ENCODE data around the gene ACOXL.
"Not testable (repeated sequence)": the region's sequence is repeated elsewhere in the genome, so short reads cannot be mapped to it uniquely, and the experiment has no call there.

Gene ACOXL

DNA sequence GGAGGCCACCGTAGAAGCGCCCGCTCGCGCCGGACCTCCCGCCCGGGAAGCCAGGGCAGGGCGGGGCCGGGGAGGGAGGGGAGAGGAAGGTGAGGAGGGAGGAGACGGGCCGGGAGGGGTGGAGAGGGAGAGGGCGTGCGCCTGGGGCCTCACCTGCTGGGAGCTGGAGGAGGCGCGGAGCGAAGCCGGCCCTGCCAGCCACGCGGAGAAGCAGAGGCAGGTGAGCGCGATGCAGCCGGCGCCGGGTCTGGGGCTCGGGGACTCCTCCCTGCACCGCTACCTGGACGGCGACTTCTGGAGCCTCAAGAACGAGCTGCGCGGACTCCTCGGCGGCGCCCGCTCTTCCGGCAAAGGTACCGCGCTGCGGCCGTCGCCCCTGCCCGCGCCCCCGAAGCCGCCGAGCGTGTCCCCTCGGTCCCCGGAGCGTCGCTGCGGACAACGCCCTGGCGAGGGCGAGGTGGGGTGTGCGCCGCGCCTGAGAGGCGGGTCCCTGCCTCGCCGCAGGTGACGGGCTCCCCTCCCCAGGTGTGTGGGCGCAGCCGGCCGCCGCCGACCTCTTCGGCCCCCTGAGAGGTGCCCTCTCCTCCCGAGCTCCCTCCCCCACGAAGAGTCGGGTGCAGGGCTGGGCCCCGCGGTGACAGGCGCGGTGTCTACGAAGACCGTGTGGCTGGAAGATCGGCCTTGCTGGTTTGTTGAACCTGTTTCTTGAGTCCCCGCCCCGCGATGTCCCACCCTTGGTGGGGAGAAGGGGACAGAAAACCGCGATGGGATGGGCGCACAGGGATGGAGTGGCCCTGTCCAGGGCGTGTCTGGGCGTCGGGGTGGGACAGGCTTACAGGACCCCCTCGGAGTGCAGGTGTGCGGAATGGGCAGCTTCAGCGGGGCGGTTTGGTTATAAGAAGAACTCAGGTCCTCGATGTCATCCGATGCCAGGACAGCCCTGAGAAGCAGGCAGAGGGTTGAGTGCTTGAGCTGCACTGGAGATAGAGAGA is at the start of gene ACOXL:
TSS of gene ACOXL (plus strand) at position 152 of the 992 bp plus-strand sequence. CDS start 35,817 bp downstream, outside the sequence.
- DNase-seq (ENCODE audit: low read depth in 1 of 2, low spot score in 1 of 2), result no peak
- in situ Hi-C loops (cut with HindIII; ENCODE audit: low pct_unique_long_range_greater_than_20kb, low sequenced_read_pairs), result no loop called here

DNA sequence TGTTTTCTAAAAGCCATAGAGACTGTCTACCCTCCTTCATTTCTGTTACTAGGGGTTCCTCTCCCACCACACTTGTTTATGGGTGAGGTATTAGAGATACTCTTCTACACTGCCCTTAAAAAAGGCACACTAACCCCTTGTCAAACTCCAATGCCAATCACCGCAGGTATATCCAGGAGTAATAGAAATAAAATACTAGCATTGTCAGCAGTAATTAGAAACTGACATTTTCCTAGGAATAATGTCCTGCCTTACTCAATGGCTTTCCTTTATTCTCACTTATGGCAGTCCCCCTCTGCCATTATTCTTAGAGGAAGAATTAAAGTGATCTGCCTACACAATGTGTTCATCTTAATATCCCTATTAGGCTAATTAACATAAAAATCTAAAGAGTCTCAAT is 49.5 kb upstream of the ACOXL start:
- in situ Hi-C loops (cut with HindIII; ENCODE audit: low pct_unique_long_range_greater_than_20kb, low sequenced_read_pairs), result no loop called here
- TF ChIP-seq JUND (IDR thresholded peaks at IDR 0.05; ENCODE audit: low read depth), result no peak
- DNase-seq (ENCODE audit: low read depth in 1 of 2, low spot score in 1 of 2), result no peak

More for the DNA sequence above, at the start of gene ACOXL:
- TF ChIP-seq JUND (IDR thresholded peaks at IDR 0.05; ENCODE audit: low read depth), result no peak

DNA sequence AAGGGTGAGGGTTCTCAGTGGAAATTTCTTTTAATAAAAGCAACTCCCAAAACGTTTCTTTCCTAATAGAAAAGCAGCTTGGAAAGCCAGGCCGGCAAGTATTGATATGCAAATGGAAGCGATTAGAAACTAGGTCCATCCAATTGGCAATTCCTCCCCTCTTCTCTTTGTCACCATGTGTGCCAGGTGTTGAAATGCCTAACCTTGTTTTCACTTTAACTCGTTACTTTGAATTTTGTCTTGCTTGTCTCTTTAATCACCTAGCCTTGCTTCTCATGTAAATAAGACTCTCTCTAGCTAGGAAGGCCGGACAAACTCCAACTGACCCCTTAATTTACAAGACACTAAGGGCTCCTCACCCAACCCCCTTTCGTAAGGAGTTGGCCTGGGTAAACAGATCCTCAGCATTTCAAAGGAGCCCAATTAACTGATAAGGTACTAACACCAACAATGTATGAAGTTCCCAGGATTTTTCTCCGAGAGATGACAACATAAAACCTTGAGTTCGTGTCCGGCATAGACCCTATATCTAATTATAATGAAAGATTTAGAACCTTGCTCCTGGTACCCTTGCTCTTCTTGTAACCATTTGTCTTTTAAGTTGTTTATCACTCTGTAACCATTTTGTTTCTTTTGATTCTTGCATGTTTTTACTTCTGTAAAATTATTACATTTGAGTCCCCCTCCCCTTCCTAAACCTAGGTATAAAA is 44.4 kb upstream of the ACOXL start:
- in situ Hi-C loops (cut with HindIII; ENCODE audit: low pct_unique_long_range_greater_than_20kb, low sequenced_read_pairs); DNase-seq (ENCODE audit: low read depth in 1 of 2, low spot score in 1 of 2): not testable (repeated sequence)

DNA sequence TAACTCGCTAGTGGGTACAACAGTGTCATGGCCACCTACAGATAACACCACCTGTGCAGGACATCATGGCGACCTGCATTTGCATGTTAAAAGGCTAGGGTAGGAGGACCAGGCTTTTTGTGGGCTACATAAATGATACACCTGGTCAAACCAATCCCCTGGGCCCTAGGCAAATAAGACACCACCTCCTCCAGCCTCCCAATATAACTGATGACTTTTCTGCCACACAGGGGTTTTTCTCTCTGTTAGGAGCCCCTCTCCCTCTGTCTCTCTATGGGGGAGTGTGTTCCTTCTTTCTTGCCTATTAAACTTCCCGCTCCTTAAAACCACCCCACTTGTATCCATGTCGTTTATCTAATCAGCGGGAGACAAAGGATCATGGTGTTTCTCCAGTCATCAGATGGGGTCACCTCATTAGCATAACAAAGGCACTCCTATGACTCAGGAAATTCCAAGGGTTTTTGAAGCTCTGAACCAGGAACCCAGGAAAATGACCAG is 43.7 kb upstream of the ACOXL start:
- no peak for DNase-seq (ENCODE audit: low read depth in 1 of 2, low spot score in 1 of 2)
- in situ Hi-C loops (cut with HindIII; ENCODE audit: low pct_unique_long_range_greater_than_20kb, low sequenced_read_pairs), result no loop called here
- no peak for TF ChIP-seq JUND (IDR thresholded peaks at IDR 0.05; ENCODE audit: low read depth)

DNA sequence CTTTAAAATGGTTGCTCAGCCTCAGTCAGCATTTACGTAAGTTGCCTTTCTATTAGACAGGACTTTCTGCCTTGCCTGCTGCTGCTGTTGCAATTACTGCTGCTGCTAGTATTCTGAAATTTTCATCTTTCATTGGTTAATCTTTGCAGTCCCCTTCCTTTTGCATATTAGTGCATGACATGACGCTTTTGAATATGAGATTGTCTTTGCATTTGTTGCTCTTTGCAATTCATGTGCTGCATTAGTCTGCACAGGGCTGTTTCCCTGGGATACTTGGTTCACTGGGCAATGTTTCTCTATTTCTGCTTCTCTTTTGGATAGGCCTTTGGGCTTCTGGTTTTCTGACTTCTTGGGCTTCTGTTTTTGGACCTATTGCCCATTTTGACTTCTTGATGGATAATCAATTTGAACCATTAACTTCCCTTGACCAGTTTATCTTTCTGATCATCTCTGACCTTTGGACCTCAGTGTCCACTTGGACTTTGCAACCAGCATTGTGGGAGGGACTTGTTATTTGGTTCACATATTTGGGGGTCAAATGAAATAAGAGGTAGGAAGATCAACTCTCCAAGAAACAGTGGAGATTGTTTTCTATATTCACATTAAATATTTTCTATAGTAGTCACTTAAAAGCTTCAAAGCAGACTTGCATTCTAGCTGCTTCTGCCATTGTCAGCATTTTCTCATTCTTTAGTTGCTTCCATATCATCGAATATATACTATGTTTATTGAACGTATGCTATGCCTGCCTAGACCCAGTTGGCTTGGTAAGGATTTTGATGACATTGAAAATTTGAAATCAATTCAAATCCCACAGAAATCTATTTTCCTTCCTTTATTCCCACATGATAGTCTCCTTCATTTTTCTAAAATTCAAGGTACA is 42.0 kb upstream of the ACOXL start:
- in situ Hi-C loops (cut with HindIII; ENCODE audit: low pct_unique_long_range_greater_than_20kb, low sequenced_read_pairs), result no loop called here
- no peak for DNase-seq (ENCODE audit: low read depth in 1 of 2, low spot score in 1 of 2)
- no peak for TF ChIP-seq JUND (IDR thresholded peaks at IDR 0.05; ENCODE audit: low read depth)

DNA sequence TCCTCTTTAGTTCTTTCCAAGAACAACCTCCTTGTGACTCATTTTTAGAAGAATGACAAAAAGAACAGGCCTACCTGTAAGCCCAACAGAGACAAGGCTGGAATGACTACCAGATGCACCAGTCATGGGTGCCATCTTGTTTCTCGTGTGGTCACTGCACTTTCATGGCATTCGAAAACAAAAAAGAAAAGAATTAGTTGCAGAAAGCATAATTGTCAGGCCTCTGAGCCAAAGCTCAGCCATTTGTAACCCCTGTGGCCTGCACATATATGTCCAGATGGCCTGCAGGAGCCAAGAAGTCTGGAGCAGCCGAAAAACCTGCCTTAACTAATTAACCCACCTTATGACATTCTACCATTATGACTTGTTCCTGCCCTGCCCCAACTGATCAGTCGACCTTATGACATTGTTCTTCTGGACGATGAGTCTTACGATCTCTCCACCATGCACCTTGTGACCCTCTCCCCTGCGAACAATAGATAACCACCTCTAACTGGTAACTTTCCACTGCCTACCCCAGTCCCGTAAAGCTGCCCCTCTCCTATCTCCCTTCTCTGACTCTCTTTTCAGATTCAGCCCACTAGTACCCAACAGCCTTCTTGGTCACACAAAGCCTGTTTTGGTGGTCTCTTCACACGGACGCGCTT is 40.6 kb upstream of the ACOXL start:
- in situ Hi-C loops (cut with HindIII; ENCODE audit: low pct_unique_long_range_greater_than_20kb, low sequenced_read_pairs), result no loop called here
- no peak for TF ChIP-seq JUND (IDR thresholded peaks at IDR 0.05; ENCODE audit: low read depth)
- no peak for DNase-seq (ENCODE audit: low read depth in 1 of 2, low spot score in 1 of 2)

DNA sequence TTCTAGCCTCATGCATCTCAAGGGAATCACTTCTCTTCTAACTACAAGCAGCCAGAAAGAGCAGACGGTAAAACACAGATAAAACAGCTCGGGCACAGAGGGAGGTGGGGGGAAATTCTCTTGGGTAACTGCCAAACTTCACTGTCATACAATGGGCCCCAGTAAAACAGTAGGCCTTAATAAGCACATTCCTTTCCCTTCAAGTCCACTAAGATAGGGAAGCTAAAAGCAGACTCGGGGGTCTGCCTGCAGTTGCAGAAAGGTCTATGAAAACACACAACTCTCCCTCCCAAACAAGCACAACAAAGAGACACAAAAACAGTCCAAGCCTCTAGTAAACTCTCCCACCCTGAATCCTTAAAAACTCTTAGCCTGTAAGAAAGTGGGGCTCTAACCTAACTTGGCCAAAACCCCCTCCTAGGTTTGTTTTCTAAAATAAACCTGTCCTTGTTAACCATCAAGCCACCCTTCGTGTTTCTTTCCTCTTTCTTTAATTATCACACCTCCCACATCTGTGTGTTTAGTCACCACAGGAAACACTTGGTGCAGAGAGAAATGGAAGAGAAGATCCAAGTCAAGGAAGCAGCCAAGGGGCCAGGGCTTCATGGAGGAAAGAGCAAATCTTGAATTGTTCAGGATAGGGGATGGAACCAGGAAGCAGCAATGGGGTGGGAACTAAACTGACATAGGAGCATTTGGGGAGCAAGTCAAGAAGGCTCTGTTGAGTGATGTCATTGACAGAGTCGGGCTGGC is 37.1 kb upstream of the ACOXL start:
- in situ Hi-C loops (cut with HindIII; ENCODE audit: low pct_unique_long_range_greater_than_20kb, low sequenced_read_pairs); DNase-seq (ENCODE audit: low read depth in 1 of 2, low spot score in 1 of 2): not testable (repeated sequence)

DNA sequence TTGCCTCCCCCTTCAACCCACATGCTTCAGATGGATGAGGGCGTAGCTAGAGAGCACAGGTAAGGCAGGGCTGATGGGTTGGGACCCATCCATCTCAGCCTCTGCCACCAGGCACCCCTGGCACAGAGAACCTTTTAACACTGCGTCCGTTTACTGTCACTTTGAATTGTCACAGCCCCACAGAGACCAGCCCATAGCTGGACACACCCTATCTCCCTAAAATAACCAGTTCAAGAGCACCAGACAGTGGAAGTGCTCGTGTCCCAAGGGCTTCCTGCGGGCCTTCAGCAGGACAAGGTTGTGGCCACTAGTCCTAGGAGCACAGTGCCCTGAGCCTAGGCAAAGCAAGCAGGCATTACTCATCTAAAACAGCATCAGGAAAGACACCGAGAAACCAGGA is 34.1 kb upstream of the ACOXL start:
- in situ Hi-C loops (cut with HindIII; ENCODE audit: low pct_unique_long_range_greater_than_20kb, low sequenced_read_pairs), result not testable (repeated sequence)

DNA sequence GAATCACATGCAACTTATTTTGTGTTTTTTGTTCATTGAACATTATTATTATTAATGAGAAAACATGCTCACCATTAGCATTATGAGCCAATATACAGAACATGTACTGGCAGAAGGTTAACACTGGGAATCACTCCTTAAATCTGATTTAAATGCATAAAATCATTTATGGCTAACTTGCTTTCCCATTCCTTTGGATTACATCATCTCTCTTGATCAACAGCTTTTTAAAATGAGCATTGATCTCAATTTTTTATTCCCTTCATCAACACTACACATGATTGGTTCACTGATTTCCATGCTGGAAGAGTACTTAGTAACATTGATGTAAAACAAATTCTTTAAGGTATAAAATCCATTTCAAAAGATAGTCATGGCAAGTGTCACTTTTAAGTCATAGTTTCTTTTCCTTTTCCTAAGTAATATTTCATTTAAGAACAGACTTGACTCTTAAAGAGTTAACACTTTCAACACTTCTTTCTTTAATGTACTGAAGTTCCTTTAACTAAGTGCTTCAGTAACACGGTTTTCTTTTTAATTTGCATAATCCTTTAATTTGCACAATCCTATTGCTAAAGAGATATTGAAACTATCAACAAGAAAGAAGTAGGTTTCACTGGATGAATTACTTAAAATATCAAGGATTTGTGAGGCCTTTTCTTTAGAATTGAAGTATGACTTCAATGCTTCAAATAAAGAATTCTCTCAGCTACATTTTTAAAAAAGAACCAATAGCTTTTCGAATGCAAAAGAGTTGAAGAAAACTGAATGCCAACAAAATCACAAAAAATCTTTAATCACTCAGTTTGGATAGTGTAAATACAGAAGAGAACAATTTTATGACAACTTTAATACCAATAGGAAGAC is 29.6 kb upstream of the ACOXL start:
- DNase-seq (ENCODE audit: low read depth in 1 of 2, low spot score in 1 of 2), result no peak
- in situ Hi-C loops (cut with HindIII; ENCODE audit: low pct_unique_long_range_greater_than_20kb, low sequenced_read_pairs), result no loop called here
- no peak for TF ChIP-seq JUND (IDR thresholded peaks at IDR 0.05; ENCODE audit: low read depth)

More for the DNA sequence above, 34.1 kb upstream of the ACOXL start:
- DNase-seq (ENCODE audit: low read depth in 1 of 2, low spot score in 1 of 2), result not testable (repeated sequence)

DNA sequence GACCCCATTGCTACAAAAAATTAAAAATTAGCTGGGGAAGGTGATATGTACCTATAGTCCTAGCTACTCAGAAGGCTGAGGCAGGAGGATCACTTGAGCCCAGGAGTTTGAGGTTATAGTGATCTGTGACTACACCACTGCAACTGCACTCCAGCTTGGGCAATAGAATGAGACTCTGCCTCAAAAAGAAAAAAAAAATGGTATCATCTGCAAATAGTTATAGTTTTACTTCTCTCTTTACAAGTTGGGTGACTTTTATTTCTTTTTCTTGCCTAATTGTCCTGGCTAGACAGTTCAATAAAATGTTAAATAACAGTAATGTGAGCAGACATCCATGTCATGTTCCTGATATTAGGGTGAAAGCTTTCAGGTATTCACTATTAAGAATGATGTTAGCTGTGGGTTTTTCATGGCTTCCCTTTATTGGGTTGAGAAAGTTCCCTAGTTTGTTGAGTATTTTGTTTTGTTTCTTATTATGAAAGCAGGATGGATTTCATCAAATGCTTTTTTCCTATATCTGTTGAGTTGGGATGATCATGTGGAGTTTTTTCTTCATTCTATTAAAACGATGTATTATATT is 24.9 kb upstream of the ACOXL start:
- no peak for DNase-seq (ENCODE audit: low read depth in 1 of 2, low spot score in 1 of 2)
- in situ Hi-C loops (cut with HindIII; ENCODE audit: low pct_unique_long_range_greater_than_20kb, low sequenced_read_pairs), result no loop called here
- no peak for TF ChIP-seq JUND (IDR thresholded peaks at IDR 0.05; ENCODE audit: low read depth)
